ENCODE measurements around the gene GRPEL1. TPM values are rescaled to one million over a fixed set of nuclear protein-coding genes. Genes with fewer than 3 reads are reported as not detected.

Gene GRPEL1
- polyA plus RNA-seq, 1 experiment = 39.4 TPM

DNA sequence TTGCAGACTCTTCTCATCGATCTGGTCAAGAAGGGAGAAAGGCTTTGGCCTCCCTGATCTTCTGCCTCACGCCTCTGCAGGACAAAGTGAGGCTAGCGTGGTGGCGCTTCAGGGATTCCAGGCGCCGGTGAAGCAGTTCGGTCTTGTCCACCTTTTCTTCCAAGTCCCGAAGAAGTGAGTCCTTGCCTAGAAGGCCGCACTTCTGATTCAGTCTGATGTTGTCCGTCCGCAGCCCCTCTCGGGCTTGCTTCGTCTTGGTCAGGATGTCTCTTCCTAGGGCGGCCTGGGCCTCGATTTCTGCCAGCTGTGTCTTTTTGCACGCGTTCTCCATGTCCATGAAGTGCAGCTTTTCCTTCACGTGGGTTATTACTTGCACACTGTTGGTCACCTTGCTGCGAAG lies 26.6 kb downstream of the GRPEL1 start:
- ChIA-PET CTCF (interaction anchor here (0.7 to 1.6 kb wide), 3 partner anchors 18 to 67 kb away, joined by 3 to 4 read pairs (median 3); partner anchors contain the start of gene GRPEL1), POLR2A (no interaction called here)
- Histone ChIP-seq H3K4me3 (ENCODE audit: low read depth, low read length) (no peak overlapping the region), H3K27ac (ENCODE audit: low read depth, low read length) (no peak overlapping the region), H3K27me3 (ENCODE audit: control insufficient read depth, insufficient read depth, low read length) (no peaks in the 10 kb centered on the region), H3K9me3 (ENCODE audit: control insufficient read depth, insufficient read depth, low read length) (no peaks in the 10 kb centered on the region; the same call in 1 of the 2 replicates)
- TF ChIP-seq, protein P1, sequence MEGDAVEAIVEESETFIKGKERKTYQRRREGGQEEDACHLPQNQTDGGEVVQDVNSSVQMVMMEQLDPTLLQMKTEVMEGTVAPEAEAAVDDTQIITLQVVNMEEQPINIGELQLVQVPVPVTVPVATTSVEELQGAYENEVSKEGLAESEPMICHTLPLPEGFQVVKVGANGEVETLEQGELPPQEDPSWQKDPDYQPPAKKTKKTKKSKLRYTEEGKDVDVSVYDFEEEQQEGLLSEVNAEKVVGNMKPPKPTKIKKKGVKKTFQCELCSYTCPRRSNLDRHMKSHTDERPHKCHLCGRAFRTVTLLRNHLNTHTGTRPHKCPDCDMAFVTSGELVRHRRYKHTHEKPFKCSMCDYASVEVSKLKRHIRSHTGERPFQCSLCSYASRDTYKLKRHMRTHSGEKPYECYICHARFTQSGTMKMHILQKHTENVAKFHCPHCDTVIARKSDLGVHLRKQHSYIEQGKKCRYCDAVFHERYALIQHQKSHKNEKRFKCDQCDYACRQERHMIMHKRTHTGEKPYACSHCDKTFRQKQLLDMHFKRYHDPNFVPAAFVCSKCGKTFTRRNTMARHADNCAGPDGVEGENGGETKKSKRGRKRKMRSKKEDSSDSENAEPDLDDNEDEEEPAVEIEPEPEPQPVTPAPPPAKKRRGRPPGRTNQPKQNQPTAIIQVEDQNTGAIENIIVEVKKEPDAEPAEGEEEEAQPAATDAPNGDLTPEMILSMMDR (IDR thresholded peaks at IDR 0.05; ENCODE audit: low read depth, low read length) = no peak
- no peak for DNase-seq (ENCODE audit: low read depth, low spot score)

DNA sequence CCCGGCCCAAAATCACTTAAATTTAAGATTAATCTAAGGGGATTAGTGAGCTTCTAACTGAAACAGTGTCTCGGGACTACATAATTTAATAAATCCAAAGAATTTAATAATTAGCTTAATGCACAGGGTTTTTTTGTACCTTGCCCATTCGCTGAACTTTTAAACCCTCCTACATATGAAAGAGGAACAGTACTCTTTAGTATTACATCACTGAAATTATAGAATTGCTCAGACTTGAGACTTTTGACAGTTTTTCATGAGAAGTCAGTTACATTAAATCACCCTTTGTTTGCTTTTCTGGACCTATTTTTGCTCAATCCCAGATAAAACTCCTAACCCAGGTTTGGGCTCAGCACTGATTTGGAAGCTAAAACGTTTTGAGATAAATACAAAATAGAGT lies 27.1 kb downstream of the GRPEL1 start:
- Histone ChIP-seq H3K27ac (ENCODE audit: low read depth, low read length) (no peak overlapping the region), H3K9me3 (ENCODE audit: control insufficient read depth, insufficient read depth, low read length) (no peaks in the 10 kb centered on the region; the same call in 1 of the 2 replicates), H3K4me3 (ENCODE audit: low read depth, low read length) (no peak overlapping the region), H3K27me3 (ENCODE audit: control insufficient read depth, insufficient read depth, low read length) (no peaks in the 10 kb centered on the region)
- ChIA-PET CTCF (interaction anchor here (0.7 to 1.6 kb wide), 3 partner anchors 18 to 67 kb away, joined by 3 to 4 read pairs (median 3); partner anchors contain the start of gene GRPEL1), POLR2A (no interaction called here)
- TF ChIP-seq, protein P1 (IDR thresholded peaks at IDR 0.05; ENCODE audit: low read depth, low read length) = no peak
- DNase-seq (ENCODE audit: low read depth, low spot score) = no peak

DNA sequence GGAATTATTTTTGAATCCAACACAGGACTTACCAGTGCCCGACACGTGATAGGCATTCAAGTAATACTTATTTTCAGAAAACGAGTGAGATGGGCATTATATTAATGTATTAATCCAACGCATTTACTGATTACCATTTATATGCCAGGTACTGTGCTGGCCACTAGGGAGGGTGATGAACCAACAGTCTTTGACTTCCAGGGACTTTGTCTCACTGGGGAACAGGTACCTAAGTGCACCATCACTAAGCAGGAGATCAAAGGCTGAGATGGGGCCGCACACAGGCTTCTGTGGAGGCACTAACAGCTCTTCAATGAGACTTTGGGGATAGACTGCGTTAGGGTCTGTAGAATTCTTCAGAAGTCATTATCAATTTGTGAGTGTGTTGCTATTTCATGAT lies 30.4 kb downstream of the GRPEL1 start:
- H3K9me3 ChIP-seq (ENCODE audit: control insufficient read depth, insufficient read depth, low read length) = peaks cover 5% of the 10 kb centered on the region; the same call in 1 of the 2 replicates
- POLR2A ChIA-PET = no interaction called here
- H3K27me3 ChIP-seq (ENCODE audit: control insufficient read depth, insufficient read depth, low read length) = no peaks in the 10 kb centered on the region
- H3K4me3 ChIP-seq (ENCODE audit: low read depth, low read length) = no peak overlapping the region
- TF ChIP-seq, protein P1 (IDR thresholded peaks at IDR 0.05; ENCODE audit: low read depth, low read length) = no peak
- no peak for DNase-seq (ENCODE audit: low read depth, low spot score)
- CTCF ChIA-PET = interaction anchor here (0.6 to 1.1 kb wide), 2 partner anchors 33 to 139 kb away, joined by 3 to 9 read pairs; no protein-coding TSS in a partner anchor
- H3K27ac ChIP-seq (ENCODE audit: low read depth, low read length) = no peak overlapping the region

DNA sequence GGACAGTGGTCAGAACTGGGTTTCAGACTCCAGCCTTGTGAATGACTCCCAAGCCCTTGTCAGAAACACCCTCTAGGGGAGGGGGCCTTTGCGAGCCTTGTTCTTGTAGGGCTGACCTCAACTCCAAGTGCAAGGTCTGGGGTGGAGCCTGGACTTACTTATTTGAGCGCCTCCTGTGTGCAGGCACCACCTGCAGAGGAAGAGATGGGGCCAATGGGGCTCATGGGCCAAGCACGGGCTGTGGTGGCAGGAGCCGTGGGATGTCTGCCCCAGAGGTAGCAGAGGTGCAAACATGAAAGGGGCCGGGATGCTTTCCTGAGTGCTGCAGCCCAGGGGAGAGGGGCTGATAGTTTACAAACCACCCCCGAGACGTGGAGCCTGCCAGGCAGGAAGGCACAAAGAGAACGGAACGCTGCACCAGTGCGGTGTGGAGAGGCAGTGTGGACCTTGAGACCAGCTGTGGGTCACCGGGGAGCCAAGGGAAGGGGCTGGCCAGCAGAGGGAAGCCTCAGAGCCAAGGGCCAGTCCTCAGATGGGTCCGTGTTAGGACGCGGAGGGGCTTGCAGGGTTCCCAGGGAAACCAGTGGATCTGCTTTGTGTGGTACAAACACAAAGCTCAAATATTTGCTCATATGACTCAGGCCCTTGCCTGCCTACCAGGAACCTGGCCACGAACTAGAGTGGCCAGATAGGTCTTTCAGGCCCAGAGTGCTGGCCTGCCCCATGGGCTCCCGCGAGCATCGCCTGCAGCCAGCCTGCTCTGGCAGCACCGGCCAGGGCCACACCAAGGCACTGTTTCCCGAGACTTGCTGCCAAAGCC lies 33.4 kb downstream of the GRPEL1 start:
- H3K27me3 ChIP-seq (ENCODE audit: control insufficient read depth, insufficient read depth, low read length) = no peaks in the 10 kb centered on the region
- TF ChIP-seq, protein P1 (IDR thresholded peaks at IDR 0.05; ENCODE audit: low read depth, low read length) = no peak
- H3K27ac ChIP-seq (ENCODE audit: low read depth, low read length) = peak overlapping the region; percentile 21
- ChIA-PET CTCF (interaction anchor here (1.0 to 1.4 kb wide), 3 partner anchors 8 to 36 kb away, joined by 4 to 6 read pairs (median 5); a partner anchor contains a TSS), POLR2A (interaction anchor here (1.3 kb wide), 1 partner anchor 13 kb away, joined by 3 read pairs; no protein-coding TSS in a partner anchor)
- peaks cover 5% of the 10 kb centered on the region; the same call in 1 of the 2 replicates for H3K9me3 ChIP-seq (ENCODE audit: control insufficient read depth, insufficient read depth, low read length)
- no peak for DNase-seq (ENCODE audit: low read depth, low spot score)
- H3K4me3 ChIP-seq (ENCODE audit: low read depth, low read length) = no peak overlapping the region

DNA sequence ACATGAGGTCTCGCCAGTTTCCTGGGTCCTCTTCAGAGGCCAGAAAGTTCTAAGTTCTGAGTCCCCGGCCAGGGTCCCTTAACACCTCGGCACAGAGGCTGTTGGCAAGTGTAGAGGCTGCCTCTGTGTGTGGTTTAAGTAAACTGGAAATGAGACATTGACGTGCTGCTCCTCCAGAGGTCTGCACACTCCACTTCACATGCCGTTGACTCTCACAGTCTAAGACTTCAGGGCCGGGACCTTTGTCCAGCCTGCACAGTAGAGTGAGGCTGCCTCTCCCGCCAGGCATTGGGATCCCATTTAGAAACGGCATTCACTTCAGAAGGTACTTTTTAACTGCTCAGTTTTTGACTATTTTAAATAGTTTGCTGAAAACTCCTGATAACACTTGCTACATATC lies 35.3 kb downstream of the GRPEL1 start:
- H3K27ac ChIP-seq (ENCODE audit: low read depth, low read length) = no peak overlapping the region
- DNase-seq (ENCODE audit: low read depth, low spot score) = no peak
- H3K27me3 ChIP-seq (ENCODE audit: control insufficient read depth, insufficient read depth, low read length) = no peaks in the 10 kb centered on the region
- peaks cover 5% of the 10 kb centered on the region; the same call in 1 of the 2 replicates for H3K9me3 ChIP-seq (ENCODE audit: control insufficient read depth, insufficient read depth, low read length)
- POLR2A ChIA-PET = no interaction called here
- CTCF ChIA-PET = interaction anchor here (1.3 kb wide), 1 partner anchor 10 kb away, joined by 9 read pairs; a partner anchor contains a TSS
- no peak overlapping the region for H3K4me3 ChIP-seq (ENCODE audit: low read depth, low read length)
- TF ChIP-seq, protein P1 (IDR thresholded peaks at IDR 0.05; ENCODE audit: low read depth, low read length) = no peak

All from AG04450 (cell line).